Body of pancreas (tissue), 4 donors: ENCODE data around the gene FAM120B.
A peak's percentile ranks its signal among the peaks of the same experiment; 100 is the strongest.

Source experiments
- CTCF ChIP-seq, 7 experiments: fragments of 450-650 bp in 4 of 7; fragments of 200-600 bp in 3 of 7; sonication (generic) in 3 of 7; IDR thresholded peaks; one replicate each; pipeline ENCODE4 v1.5.1; 2016 to 2019; ENCODE audit warnings: antibody characterized with exemption in 7 of 7
- POLR2A ChIP-seq, 3 donors: fragments of 450-650 bp; IDR thresholded peaks; one replicate each; pipeline ENCODE4 v1.6.1; 2016; ENCODE audit warnings: antibody characterized with exemption in 3 of 3, mild to moderate bottlenecking in 2 of 3

DNA sequence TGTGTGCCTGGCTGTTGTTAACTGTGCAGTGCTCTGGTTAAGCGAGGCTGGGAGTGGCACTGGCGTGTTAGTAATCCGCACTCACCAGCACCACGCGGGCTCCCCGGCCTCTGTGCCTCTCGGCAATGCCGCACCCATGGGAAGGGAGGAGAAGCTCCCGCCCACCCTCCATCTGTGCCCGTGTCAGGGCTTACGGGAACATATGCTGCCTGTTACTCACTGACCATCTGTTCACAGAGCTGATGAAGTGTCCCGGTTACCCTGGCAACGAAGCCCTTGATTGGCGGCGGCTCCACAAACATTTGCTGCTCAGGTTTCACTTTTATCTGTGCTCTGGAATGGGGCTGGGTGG is 131.8 kb downstream of the FAM120B start:
- TF ChIP-seq CTCF (IDR thresholded peaks at IDR 0.05) (no peak), POLR2A (IDR thresholded peaks at IDR 0.05) (peak in 2 of 3 donors; percentile 50 to 55)
